Activated CD8-positive, alpha-beta T cell treated with anti-CD3 and anti-CD28 coated beads, Interleukin-2, amount 10 ng/mL, durations not matched to agents 7 days and 5 days (primary cell): Measurements from ENCODE around the gene HOXA9. TPM values are rescaled to one million over a fixed set of nuclear protein-coding genes. Genes with fewer than 3 reads are reported as not detected.

ENCODE experiments used
- ATAC-seq: fragments of 150-1000 bp; cut with Tn5 transposase; one replicate; pipeline ENCODE4 v1.10.0; 2021; ENCODE audit warnings: moderate library complexity
- CTCF ChIA-PET: fragments of 350-600 bp; sonication (Branson Sonifier 250); formaldehyde crosslinking; loops from one replicate; lab custom pipeline; 2021; ENCODE audit warnings: antibody characterized with exemption; lab: Charles Lee
- POLR2A ChIA-PET: fragments of 350-600 bp; sonication (Branson Sonifier 250); formaldehyde crosslinking; loops from one replicate; lab custom pipeline; 2021; ENCODE audit warnings: antibody characterized with exemption; lab: Charles Lee
- DNase-seq: peaks from one replicate; pipeline ENCODE4 v3.0.0-alpha.2; 2020
- H3K27ac Mint-ChIP-seq: one replicate; pipeline ENCODE4 v1.8.0; 2021; ENCODE audit warnings: mild to moderate bottlenecking, mixed read lengths
- H3K27me3 Mint-ChIP-seq: one replicate; pipeline ENCODE4 v1.8.0; 2021; ENCODE audit warnings: low read depth, mixed read lengths
- H3K36me3 Mint-ChIP-seq: one replicate; pipeline ENCODE4 v1.8.0; 2021; ENCODE audit warnings: low read depth, mixed read lengths
- H3K4me1 Mint-ChIP-seq: one replicate; pipeline ENCODE4 v1.8.0; 2021; ENCODE audit warnings: low read depth, mixed read lengths
- H3K4me3 Mint-ChIP-seq: one replicate; pipeline ENCODE4 v1.8.0; 2021; ENCODE audit warnings: mild to moderate bottlenecking, mixed read lengths
- H3K9me3 Mint-ChIP-seq: one replicate; pipeline ENCODE4 v1.8.0; 2022; ENCODE audit warnings: mixed read lengths; ENCODE audit not compliant: insufficient read depth
- total RNA-seq, 2 experiments: library from RNA; stranded (reverse); gene quantifications; one replicate each; pipeline ENCODE4 v1.2.3, GENCODE V29; 2021

HOXA9 gene
- total RNA-seq, 2 experiments from 2014 or later = not detected

- Mint-ChIP-seq H3K4me3 (no peak overlapping the region), H3K27me3 (peaks cover 61% of the 10 kb centered on the region), H3K4me1 (peaks cover 14% of the 10 kb centered on the region), H3K9me3 (no peaks in the 10 kb centered on the region), H3K36me3 (peaks cover 5% of the 10 kb centered on the region), H3K27ac (no peak overlapping the region)
- ChIA-PET CTCF (interaction anchor here (1.1 to 1.3 kb wide), 2 partner anchors 11 to 23 kb away, joined by 3 to 6 read pairs; no protein-coding TSS in a partner anchor), POLR2A (interaction anchor here (0.6 kb wide), 1 partner anchor 12 kb away, joined by 4 read pairs; no protein-coding TSS in a partner anchor)
- ATAC-seq (peak; percentile 23), DNase-seq (no peak)
Observed at GRCh38 chr7:27173511-27173955, 8.2 kb upstream of the HOXA9 start.

DNA sequence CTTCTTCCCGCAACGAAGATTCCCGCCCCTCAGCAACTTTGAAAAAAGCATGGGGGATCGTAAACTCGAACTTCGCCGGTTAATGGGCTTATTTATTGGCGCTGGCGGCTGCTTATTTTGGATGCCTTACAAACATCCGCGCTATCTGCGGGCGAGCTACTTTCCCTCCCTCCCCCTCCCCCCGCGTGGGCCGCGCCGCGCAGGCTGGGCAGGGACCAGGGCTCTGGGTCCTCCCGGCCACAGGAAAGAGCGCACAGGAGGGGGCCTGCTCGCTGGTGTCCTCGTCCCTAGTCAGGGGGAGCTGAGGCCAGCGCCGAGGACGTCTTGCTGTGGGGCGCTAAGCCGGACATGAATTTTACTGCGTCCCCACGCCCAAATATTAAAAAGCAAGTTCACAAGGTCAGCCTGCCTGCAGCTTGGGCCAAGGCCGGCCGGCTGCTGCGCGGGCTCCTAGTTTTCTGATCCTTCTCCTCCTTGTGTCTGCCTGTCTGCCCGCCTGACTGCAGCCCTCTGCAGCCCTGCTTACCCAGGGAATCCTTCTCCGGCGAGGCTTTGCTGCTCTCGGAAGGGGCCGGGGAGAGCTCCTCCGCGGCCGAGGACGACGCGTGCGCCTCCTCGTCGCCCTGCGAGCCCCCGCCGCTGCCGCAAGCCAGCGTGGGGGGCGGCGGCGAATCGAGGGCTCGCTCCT lies 7.6 kb upstream of the HOXA9 start:
- H3K27ac Mint-ChIP-seq = no peak overlapping the region
- H3K9me3 Mint-ChIP-seq = no peaks in the 10 kb centered on the region
- H3K27me3 Mint-ChIP-seq = peaks cover 61% of the 10 kb centered on the region
- H3K36me3 Mint-ChIP-seq = peaks cover 5% of the 10 kb centered on the region
- POLR2A ChIA-PET = interaction anchor here (0.6 kb wide), 1 partner anchor 11 kb away, joined by 4 read pairs; no protein-coding TSS in a partner anchor
- CTCF ChIA-PET = interaction anchor here (1.1 to 1.3 kb wide), 2 partner anchors 10 to 23 kb away, joined by 3 to 6 read pairs; no protein-coding TSS in a partner anchor
- DNase-seq = no peak
- H3K4me3 Mint-ChIP-seq = peak overlapping the region; percentile 45
- no peak for ATAC-seq
- peaks cover 15% of the 10 kb centered on the region for H3K4me1 Mint-ChIP-seq

DNA sequence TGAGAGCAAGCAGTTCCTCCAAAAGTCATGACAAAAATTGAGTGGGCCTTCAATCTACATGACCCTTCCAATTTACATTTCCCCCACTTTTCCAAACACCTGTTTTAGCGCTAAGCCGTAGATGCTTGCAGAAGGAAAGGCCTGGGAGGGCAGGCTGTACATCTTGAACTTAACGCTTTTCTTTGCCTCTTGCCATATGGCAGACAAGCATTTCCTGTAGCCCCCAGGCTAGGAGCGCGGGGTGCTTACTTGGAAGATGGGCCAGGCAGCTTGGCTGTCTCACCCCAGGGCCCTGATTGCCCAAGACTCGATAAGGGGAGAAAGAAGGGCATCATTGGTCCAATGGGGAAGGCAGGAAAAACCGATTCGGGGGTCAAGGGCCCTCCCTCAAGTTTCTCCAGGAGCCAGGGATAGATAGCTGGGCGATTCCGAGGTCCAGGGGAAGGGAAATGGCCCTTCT lies 7.0 kb upstream of the HOXA9 start:
- Mint-ChIP-seq H3K9me3 (no peaks in the 10 kb centered on the region), H3K4me1 (peaks cover 15% of the 10 kb centered on the region), H3K4me3 (peak overlapping the region; percentile 45), H3K36me3 (peaks cover 5% of the 10 kb centered on the region), H3K27ac (peak overlapping the region; percentile 69), H3K27me3 (peaks cover 62% of the 10 kb centered on the region)
- CTCF ChIA-PET = interaction anchor here (1.1 to 1.3 kb wide), 3 partner anchors 9 to 24 kb away, joined by 3 to 6 read pairs (median 5); no protein-coding TSS in a partner anchor
- DNase-seq (no peak), ATAC-seq (no peak)
- POLR2A ChIA-PET = no interaction called here

GRCh38 chr7:27171637-27172314 lies 6.4 kb upstream of the HOXA9 start:
- peak overlapping the region; percentile 69 for H3K27ac Mint-ChIP-seq
- H3K27me3 Mint-ChIP-seq = peaks cover 67% of the 10 kb centered on the region
- H3K4me3 Mint-ChIP-seq = peak overlapping the region; percentile 45
- ChIA-PET POLR2A (no interaction called here), CTCF (interaction anchor here (1.3 kb wide), 1 partner anchor 24 kb away, joined by 5 read pairs; no protein-coding TSS in a partner anchor)
- no peaks in the 10 kb centered on the region for H3K9me3 Mint-ChIP-seq
- H3K4me1 Mint-ChIP-seq = peaks cover 15% of the 10 kb centered on the region
- DNase-seq (no peak), ATAC-seq (no peak)
- H3K36me3 Mint-ChIP-seq = peaks cover 8% of the 10 kb centered on the region

GRCh38 chr7:27171325-27171636 lies 5.9 kb upstream of the HOXA9 start:
- ATAC-seq = no peak
- H3K4me3 Mint-ChIP-seq = no peak overlapping the region
- H3K4me1 Mint-ChIP-seq = peaks cover 15% of the 10 kb centered on the region
- ChIA-PET POLR2A (no interaction called here), CTCF (interaction anchor here (1.3 kb wide), 1 partner anchor 25 kb away, joined by 5 read pairs; no protein-coding TSS in a partner anchor)
- H3K36me3 Mint-ChIP-seq = peaks cover 8% of the 10 kb centered on the region
- peaks cover 70% of the 10 kb centered on the region for H3K27me3 Mint-ChIP-seq
- H3K9me3 Mint-ChIP-seq = no peaks in the 10 kb centered on the region
- no peak for DNase-seq
- peak overlapping the region; percentile 39 for H3K27ac Mint-ChIP-seq

DNA sequence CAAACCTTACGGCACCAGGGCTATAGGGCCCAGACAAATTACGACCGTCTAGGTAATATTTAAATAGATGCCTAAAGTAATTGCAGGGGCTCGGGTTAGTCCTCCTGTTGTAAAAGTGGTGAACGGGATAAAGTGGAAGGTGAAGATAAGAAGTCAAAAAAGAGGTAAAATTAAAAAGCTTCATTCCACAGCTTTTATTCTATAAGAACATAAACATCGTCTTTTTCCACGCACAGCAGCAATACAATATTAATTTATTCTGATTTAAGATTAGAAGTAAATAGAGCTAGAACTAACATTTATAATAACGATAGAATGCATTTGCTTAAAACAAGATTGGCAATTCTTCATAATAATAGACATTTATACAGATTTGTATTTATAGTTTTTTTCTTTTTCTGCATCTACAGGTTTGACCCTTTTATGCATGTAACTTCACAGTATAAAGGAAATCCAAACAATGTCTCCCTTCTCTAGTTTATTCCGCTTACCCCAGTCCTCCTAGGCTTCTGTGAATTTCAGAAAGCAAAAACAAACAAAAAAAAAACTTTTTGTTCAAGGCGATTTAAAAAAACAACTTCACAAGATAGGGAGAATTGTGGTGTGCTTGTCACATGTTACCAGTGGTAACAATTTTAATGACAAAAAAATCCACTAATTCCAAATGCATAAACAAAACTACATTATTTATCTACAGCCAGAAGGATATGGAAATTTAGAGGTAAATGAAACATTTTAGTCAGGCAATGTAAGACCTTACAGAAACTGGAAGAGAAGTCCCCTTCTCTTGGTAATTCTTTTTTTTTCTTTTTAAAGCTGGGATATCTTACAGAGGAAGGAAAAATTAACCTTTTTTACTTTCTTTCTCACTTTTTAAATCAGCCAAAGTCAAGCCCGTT lies 5.3 kb upstream of the HOXA9 start:
- H3K27ac Mint-ChIP-seq = no peak overlapping the region

GRCh38 chr7:27169658-27170425 lies 4.5 kb upstream of the HOXA9 start:
- Mint-ChIP-seq H3K27me3 (peaks cover 67% of the 10 kb centered on the region), H3K9me3 (no peaks in the 10 kb centered on the region), H3K4me1 (peaks cover 16% of the 10 kb centered on the region), H3K4me3 (no peak overlapping the region), H3K36me3 (peaks cover 9% of the 10 kb centered on the region), H3K27ac (no peak overlapping the region)
- ChIA-PET POLR2A (no interaction called here), CTCF (interaction anchor here (1.5 kb wide), 1 partner anchor 10 kb away, joined by 6 read pairs; no protein-coding TSS in a partner anchor)
- DNase-seq (no peak), ATAC-seq (no peak)

More for the DNA sequence above, 5.3 kb upstream of the HOXA9 start:
- Mint-ChIP-seq H3K4me3 (no peak overlapping the region), H3K9me3 (no peaks in the 10 kb centered on the region), H3K4me1 (peaks cover 16% of the 10 kb centered on the region), H3K36me3 (peaks cover 9% of the 10 kb centered on the region), H3K27me3 (peaks cover 70% of the 10 kb centered on the region)
- ATAC-seq (no peak), DNase-seq (no peak)
- ChIA-PET POLR2A (no interaction called here), CTCF (interaction anchor here (1.3 to 1.5 kb wide), 2 partner anchors 9 to 25 kb away, joined by 5 to 6 read pairs; no protein-coding TSS in a partner anchor)

DNA sequence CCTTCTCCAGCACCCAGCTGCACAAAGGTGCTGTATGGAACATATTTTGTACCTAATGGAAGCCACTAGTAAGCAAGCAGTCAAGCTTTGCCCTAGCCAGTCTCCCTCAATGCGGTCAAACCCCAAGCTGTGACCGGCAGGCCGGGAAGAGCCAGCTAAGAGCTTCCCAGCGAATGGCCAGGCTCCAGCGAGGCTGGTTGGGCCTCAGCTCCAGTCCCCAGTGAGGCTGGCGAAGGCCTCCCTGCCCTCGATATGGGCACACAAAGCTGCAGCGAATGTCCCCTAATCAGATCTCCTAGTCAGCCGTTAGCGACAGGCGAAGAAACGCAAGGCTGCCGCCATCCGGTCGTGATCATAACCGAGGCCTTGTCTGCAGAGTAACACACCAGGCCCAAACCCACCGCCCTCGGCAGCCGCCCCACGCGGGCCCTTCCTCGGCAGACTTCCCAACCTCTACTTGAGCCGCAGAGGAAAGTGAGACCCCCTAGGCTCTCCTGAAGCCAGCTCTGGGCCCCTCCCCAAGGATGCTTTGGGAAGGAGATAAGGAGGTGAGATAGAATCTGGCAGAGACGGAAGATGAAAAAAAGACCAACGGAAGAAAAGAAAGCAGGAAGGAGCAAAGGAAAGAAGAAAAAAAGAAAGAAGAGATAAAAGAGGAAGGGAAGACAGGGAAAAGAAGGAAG lies 3.1 kb upstream of the HOXA9 start:
- ATAC-seq = no peak
- no peaks in the 10 kb centered on the region for H3K9me3 Mint-ChIP-seq
- H3K27me3 Mint-ChIP-seq = peaks cover 77% of the 10 kb centered on the region
- peak overlapping the region; percentile 32 for H3K27ac Mint-ChIP-seq
- ChIA-PET CTCF (interaction anchor here (0.7 to 1.7 kb wide), 3 partner anchors 11 to 27 kb away, joined by 3 to 6 read pairs (median 3); no protein-coding TSS in a partner anchor), POLR2A (no interaction called here)
- peaks cover 16% of the 10 kb centered on the region for H3K4me1 Mint-ChIP-seq
- DNase-seq = no peak
- no peak overlapping the region for H3K4me3 Mint-ChIP-seq
- peaks cover 11% of the 10 kb centered on the region for H3K36me3 Mint-ChIP-seq

DNA sequence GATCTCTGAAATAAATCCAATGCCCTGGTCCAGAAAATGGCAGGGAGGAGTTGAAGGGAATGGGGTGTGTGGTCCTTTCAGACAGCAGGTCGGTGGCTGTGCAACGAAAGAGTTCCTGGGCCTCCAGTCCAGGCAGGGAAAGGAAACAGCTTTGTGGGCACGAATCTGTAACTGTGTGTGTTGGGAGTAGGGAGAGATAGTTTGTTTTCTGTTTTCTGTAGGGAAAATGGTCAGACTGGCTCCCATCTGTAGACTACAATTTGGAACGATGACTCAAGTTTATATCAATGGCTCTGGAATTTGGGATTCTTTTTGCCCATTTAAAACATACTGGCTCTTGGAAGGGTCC lies 2.6 kb upstream of the HOXA9 start:
- DNase-seq = no peak
- Mint-ChIP-seq H3K27ac (no peak overlapping the region), H3K27me3 (peaks cover 81% of the 10 kb centered on the region), H3K4me1 (peaks cover 16% of the 10 kb centered on the region), H3K4me3 (no peak overlapping the region), H3K36me3 (peaks cover 11% of the 10 kb centered on the region), H3K9me3 (no peaks in the 10 kb centered on the region)
- no peak for ATAC-seq
- CTCF ChIA-PET = interaction anchor here (1.5 to 1.7 kb wide), 2 partner anchors 12 to 17 kb away, joined by 3 to 6 read pairs; no protein-coding TSS in a partner anchor
- POLR2A ChIA-PET = no interaction called here
